Measurements from ENCODE around the gene TP63.

The TP63 gene

GRCh38 chr3:189766416-189766815 lies 135.2 kb downstream of the TP63 start:
- no peak for TF ChIP-seq CTCF (IDR thresholded peaks at IDR 0.05; ENCODE audit: control extremely low read depth, extremely low read depth, low read depth, missing control alignments)
- CTCF ChIA-PET = interaction anchor here (0.9 kb wide), 1 partner anchor 254 kb away, joined by 3 read pairs; no protein-coding TSS in a partner anchor

GRCh38 chr3:189771842-189772450 lies 140.8 kb downstream of the TP63 start:
- ChIA-PET CTCF (interaction anchor here (0.9 to 1.5 kb wide), 11 partner anchors 7 to 108 kb away, joined by 3 to 6 read pairs (median 3); no protein-coding TSS in a partner anchor), POLR2A (no interaction called here)
- no peak for DNase-seq (ENCODE audit: extremely low spot score)
- TF ChIP-seq CTCF (IDR thresholded peaks at IDR 0.05; ENCODE audit: control extremely low read depth, extremely low read depth, low read depth, missing control alignments) = no peak

More at GRCh38 chr3:189766416-189766815, 135.2 kb downstream of the TP63 start:
- POLR2A ChIA-PET = no interaction called here
- no peak for DNase-seq (ENCODE audit: extremely low spot score)

GRCh38 chr3:189772584-189772983 lies 141.4 kb downstream of the TP63 start:
- CTCF ChIA-PET = interaction anchor here (0.9 to 1.5 kb wide), 11 partner anchors 8 to 109 kb away, joined by 3 to 6 read pairs (median 3); no protein-coding TSS in a partner anchor
- no peak for TF ChIP-seq CTCF (IDR thresholded peaks at IDR 0.05; ENCODE audit: control extremely low read depth, extremely low read depth, low read depth, missing control alignments)
- POLR2A ChIA-PET = no interaction called here
- no peak for DNase-seq (ENCODE audit: extremely low spot score)

- CTCF ChIA-PET = interaction anchor here (1.1 to 1.4 kb wide), 6 partner anchors 8 to 110 kb away, joined by 3 to 6 read pairs (median 4); no protein-coding TSS in a partner anchor
- no peak for DNase-seq (ENCODE audit: extremely low spot score)
- no peak for TF ChIP-seq CTCF (IDR thresholded peaks at IDR 0.05; ENCODE audit: control extremely low read depth, extremely low read depth, low read depth, missing control alignments)
Measured at GRCh38 chr3:189773056-189773455, 141.9 kb downstream of the TP63 start.

GRCh38 chr3:189776149-189776824 lies 145.1 kb downstream of the TP63 start:
- ChIA-PET CTCF (interaction anchor here (1.0 kb wide), 1 partner anchor 59 kb away, joined by 3 read pairs; no protein-coding TSS in a partner anchor), POLR2A (no interaction called here)
- no peak for TF ChIP-seq CTCF (IDR thresholded peaks at IDR 0.05; ENCODE audit: control extremely low read depth, extremely low read depth, low read depth, missing control alignments)
- no peak for DNase-seq (ENCODE audit: extremely low spot score)

More at GRCh38 chr3:189773056-189773455, 141.9 kb downstream of the TP63 start:
- POLR2A ChIA-PET = no interaction called here

- peak; percentile 8 for DNase-seq (ENCODE audit: extremely low spot score)
- CTCF ChIA-PET = interaction anchor here (1.0 to 1.4 kb wide), 5 partner anchors 12 to 492 kb away, joined by 3 to 6 read pairs (median 4); no protein-coding TSS in a partner anchor
- POLR2A ChIA-PET = no interaction called here
- no peak for TF ChIP-seq CTCF (IDR thresholded peaks at IDR 0.05; ENCODE audit: control extremely low read depth, extremely low read depth, low read depth, missing control alignments)
Measured at GRCh38 chr3:189778340-189778950, 147.3 kb downstream of the TP63 start.

Measured in GM10248 (cell line).